ENCODE measurements around the gene PPARA.

GRCh38 chr22:46214616-46215015 lies 64.3 kb downstream of the PPARA start:
- TF ChIP-seq GATA2 (IDR thresholded peaks at IDR 0.05; ENCODE audit: low read depth, low read length) (no peak), GATA3 (IDR thresholded peaks at IDR 0.05; ENCODE audit: low read depth, low read length) (no peak)

All from SH-SY5Y (cell line).